Left colon (tissue), 2 donors: ENCODE measurements around the gene SHKBP1. TPM values are rescaled to one million over a fixed set of nuclear protein-coding genes. Genes with fewer than 3 reads are reported as not detected.
"Not testable (repeated sequence)": the region's sequence is repeated elsewhere in the genome, so short reads cannot be mapped to it uniquely, and the experiment has no call there.

Experiments
- ATAC-seq: fragments of 200-7000 bp; cut with Tn5 transposase; one replicate; pipeline ENCODE4 v1.9.1; 2020; ENCODE audit warnings: mild to moderate bottlenecking, moderate library complexity
- DNase-seq, 2 donors: peaks; one replicate each; pipeline ENCODE4 v3.0.0-alpha.2; 2020
- intact Hi-C, 2 donors: fragments of 100-400 bp; cut with DNase I in 1 of 2; cut with micrococcal nuclease in 1 of 2; formaldehyde crosslinking; loops; one replicate each; pipeline versions ENCODE4 v1.11.2 to v1.14.0; 2022; cut with DNase I, micrococcal nuclease
- total RNA-seq, 2 donors: library from RNA; stranded (reverse); fragmentation: NEBNext Ultra II Directional; extraction: Animal tissue kit (Norgen Biotek cat#: 25700); gene quantifications; one replicate each; pipeline ENCODE4 v1.2.1, GENCODE V29; 2021
- donor health status: DM: no; HTN: no; CAD: no.
- donor health status: DM: yes; HTN: yes; CAD: no.

Gene SHKBP1
- total RNA-seq, 2 donors from 2014 or later, result 64.1 to 64.3 TPM

- intact Hi-C loops, result no loop called here
- ATAC-seq (no peak), DNase-seq (no peak)
These were observed 23.8 kb upstream of the SHKBP1 start for GRCh38 chr19:40552848-40553247.

DNA sequence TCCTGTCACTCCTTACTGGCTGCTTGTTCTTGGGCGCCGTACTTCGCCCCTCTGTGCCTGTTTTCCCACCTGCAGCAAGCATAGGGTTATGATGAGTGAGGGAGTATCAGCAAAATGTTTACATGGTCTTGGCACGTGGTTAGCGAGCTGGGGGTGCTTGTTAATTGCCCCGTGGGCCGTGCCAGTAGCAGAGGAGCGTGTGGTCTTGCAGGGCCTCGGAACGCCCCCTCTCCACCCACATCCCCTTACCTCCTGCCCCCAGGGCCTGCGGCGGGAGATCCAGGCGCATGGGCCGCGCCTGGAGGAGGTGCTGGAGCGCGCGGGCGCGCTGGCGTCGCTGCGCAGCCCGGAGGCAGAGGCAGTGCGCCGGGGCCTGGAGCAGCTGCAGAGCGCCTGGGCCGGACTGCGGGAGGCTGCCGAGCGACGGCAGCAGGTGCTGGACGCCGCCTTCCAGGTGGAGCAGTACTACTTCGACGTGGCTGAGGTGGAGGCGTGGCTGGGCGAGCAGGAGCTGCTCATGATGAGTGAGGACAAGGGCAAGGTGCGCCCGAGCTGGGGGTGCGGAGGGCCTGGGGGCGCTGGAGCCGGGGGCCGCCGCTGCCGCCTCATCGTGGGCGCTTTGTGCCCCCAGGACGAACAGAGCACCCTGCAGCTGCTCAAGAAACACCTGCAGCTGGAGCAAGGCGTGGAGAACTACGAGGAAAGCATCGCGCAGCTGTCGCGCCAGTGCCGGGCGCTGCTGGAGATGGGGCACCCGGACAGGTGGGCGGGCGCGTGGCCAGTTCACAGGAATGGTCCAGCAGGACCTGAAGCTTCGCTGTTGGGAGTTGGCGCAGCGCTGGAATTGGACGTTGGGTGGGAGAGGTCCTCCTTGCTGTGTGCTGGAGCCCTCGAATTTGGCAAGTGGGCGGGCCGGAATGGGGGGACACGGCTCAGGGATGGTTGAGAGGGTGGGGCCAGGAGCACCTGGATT, 22.5 kb upstream of the SHKBP1 start:
- intact Hi-C loops, result no loop called here
- DNase-seq (no peak), ATAC-seq (peak; percentile 77)

GRCh38 chr19:40555978-40556689, 20.5 kb upstream of the SHKBP1 start:
- ATAC-seq, result no peak
- DNase-seq, result no peak
- intact Hi-C loops, result no loop called here

- ATAC-seq (no peak), DNase-seq (no peak)
- intact Hi-C loops, result no loop called here
These were observed 19.6 kb upstream of the SHKBP1 start for GRCh38 chr19:40556953-40557530.

DNA sequence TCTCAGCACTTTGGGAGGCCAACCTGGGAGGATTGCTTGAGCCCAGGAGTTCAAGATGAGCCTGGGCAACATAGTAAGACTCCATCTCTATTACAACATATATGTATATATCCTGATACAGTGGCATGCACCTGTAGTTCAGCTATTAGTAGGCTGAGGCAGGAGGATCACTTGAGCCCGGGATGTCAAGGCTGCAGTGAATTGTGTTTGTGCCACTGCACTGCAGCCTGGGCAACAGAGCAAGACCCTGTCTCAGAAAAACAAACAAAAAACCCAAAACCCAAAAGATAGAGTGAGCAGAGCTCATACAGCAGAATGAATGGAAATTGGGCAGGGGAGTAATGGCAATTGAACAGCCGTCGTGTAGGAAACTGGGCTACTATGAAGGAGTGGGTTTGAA, 17.3 kb upstream of the SHKBP1 start:
- intact Hi-C loops, result no loop called here
- ATAC-seq, result no peak
- no peak for DNase-seq

DNA sequence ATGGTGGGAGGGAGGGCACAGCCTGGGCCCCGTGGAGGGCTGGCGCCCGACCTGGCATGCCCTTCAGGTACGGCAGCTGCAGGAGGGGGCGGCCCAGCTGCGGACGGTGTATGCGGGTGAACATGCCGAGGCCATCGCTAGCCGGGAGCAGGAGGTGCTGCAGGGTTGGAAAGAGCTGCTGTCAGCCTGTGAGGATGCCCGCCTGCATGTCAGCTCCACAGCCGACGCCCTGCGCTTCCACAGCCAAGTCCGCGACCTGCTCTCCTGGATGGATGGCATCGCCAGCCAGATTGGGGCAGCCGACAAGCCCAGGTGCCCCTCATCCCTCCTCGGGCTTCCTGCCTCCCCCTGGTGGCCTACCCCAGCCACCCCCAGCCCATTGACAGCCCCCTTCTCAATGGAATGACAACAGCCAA, 16.6 kb upstream of the SHKBP1 start:
- intact Hi-C loops, result no loop called here
- no peak for DNase-seq
- ATAC-seq, result no peak

GRCh38 chr19:40561947-40562346, 14.7 kb upstream of the SHKBP1 start:
- no peak for ATAC-seq
- no peak for DNase-seq
- intact Hi-C loops, result no loop called here

GRCh38 chr19:40564535-40564934, 12.1 kb upstream of the SHKBP1 start:
- DNase-seq, ATAC-seq, intact Hi-C loops: not testable (repeated sequence)

- ATAC-seq (no peak), DNase-seq (no peak)
- intact Hi-C loops, result no loop called here
These were observed 11.3 kb upstream of the SHKBP1 start for GRCh38 chr19:40565355-40565754.

- intact Hi-C loops, result no loop called here
- DNase-seq, result no peak
- ATAC-seq, result no peak
These were observed 10.7 kb upstream of the SHKBP1 start for GRCh38 chr19:40565910-40566495.

DNA sequence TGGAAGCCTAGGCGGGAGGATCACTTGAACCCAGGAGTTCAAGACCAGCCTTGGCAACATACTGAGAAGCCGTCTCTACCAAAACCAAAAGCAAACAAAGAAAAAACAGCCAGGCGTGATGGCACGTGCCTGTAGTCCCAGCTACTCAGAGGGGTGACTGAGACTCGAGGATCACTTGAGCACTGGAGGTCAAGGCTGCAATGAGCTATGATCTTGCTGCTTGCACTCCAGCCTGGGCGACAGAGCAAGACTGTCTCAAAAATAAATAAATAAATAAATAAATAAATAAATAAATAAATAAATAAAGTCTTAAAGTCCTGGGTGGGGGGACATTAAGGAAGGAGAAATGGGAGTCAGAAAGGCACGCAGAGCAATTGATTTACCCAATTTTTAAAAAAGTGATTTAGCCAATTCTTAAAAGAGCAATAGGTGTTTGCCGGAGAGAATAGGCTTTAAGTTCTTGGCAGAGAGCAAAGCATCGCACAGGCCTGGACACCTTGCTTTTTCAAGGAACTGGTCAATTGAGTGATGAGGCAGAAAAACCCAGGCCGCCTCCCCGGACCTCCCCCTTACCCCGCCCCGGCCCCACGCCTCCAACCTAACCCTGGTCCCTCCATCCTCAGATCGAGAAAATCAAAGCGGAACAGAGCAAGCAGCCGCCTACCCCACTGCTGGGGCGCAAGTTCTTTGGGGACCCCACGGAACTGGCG, 9.5 kb upstream of the SHKBP1 start:
- intact Hi-C loops, result no loop called here
- DNase-seq (no peak), ATAC-seq (no peak)

- intact Hi-C loops, result no loop called here
- ATAC-seq (no peak), DNase-seq (no peak)
These were observed 8.8 kb upstream of the SHKBP1 start for GRCh38 chr19:40567750-40568494.

DNA sequence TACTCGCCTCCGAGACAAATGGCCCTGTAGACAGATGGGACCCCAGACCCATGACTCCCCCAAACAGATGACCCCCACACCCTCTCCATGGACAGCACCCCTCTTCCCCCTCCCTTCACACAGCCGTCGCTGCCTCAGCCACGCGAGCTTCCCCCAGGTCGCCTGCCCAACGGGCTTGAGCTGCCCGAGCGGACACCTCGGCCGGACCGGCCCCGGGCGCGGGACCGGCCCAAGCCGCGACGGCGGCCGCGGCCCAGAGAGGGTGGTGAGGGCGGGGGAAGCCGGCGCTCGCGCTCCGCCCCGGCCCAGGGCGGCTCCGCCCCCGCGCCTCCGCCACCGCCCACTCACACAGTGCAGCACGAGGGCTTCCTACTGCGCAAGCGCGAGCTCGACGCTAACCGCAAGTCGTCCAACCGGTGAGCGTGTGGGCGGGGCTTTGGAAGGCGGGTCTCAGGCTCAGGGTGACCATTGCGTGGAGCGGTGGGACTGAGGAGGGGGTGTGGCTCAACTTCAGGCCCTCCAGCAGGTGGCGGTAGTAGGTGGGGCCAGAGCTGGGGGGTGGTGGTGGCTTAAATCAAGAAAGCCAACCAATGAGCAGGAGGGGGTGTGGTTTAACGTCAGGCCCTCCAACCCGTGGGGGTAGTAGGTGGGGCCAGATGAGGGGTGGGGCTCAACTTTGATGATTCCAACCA, 6.2 kb upstream of the SHKBP1 start:
- intact Hi-C loops, result no loop called here
- DNase-seq (peak; percentile 100), ATAC-seq (peak; percentile 96)

DNA sequence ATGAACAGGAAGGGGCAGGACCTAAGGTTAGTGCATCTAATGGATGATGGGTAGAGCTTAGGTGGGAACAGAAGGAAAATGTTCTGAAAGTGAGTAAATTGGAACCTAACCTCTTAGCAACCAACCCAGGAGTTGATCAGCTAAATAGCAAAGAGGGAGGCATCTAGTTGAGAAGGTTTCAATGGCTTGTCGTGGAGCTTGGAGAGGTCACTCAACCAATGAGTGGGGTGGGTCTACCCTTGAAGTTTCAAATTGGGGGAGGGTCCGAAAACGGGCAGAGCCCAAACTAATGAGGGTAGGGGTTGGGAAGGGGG, 5.7 kb upstream of the SHKBP1 start:
- DNase-seq, result no peak
- no peak for ATAC-seq
- intact Hi-C loops, result no loop called here

DNA sequence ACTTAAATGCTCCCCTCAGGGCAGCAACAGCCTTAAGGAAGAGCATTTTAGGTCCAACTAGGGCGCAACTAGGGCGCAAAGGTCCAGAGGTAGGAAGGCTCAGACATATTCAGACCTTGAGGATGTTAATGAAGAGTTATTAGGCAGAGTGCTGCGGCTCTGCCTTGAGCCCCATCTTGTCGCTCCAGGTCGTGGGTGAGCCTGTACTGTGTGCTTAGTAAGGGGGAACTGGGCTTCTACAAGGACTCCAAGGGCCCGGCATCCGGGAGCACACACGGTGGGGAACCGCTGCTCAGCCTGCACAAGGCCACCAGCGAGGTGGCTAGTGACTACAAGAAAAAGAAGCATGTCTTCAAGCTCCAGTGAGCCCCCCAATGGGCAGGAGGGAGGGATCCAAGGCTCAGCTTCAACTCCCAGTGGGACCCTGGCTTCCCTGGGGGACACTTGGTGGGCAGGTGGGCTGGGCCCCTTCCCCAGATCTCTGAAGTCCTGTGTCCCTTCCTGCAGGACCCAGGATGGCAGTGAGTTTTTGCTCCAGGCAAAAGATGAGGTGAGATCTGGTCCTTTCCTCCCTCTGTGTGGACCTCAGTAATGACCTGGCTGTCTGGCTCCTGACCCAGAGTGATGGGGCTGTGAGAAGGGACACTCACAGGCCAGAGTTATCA, 4.7 kb upstream of the SHKBP1 start:
- DNase-seq (no peak), ATAC-seq (no peak)
- intact Hi-C loops, result no loop called here

DNA sequence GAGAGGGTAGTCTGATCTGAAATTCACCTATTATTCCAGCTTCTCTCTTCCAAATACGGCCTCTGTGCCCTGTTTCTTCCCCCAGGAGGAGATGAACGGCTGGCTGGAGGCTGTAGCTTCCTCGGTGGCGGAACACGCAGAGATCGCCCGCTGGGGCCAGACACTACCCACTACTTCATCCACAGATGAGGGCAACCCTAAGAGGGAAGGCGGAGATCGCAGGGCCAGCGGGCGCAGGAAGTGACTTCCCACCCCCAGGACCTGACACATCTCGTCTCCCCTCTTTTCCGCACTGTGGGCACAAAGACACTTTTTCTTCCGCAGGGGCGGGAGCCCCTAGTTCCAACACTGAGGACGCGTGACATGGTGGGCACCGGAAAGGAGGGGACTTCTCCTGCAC, 1.3 kb upstream of the SHKBP1 start:
- ATAC-seq, result no peak
- intact Hi-C loops, result no loop called here
- no peak for DNase-seq

GRCh38 chr19:40576151-40576584, 505 bp upstream of the SHKBP1 start:
- ATAC-seq, result peak; percentile 26
- intact Hi-C loops, result no loop called here
- DNase-seq, result no peak
